Epithelial cell of prostate (primary cell): ENCODE data around the gene HOMER1.

ENCODE experiments used
- DNase-seq: peaks from one replicate; pipeline ENCODE4 v3.0.0-alpha.2; 2011; ENCODE audit warnings: low read depth, low spot score
- H3K27ac ChIP-seq: fragments of 450-650 bp; 2 replicates; pipeline ENCODE4 v1.5.1; 2017; ENCODE audit warnings: mild to moderate bottlenecking

The HOMER1 gene

GRCh38 chr5:79513704-79514390 lies at the start of gene HOMER1:
TSS of gene HOMER1 (minus strand) at chr5:79514134. CDS start at chr5:79512774, 1,360 bp downstream.
- DNase-seq: peak; percentile 10
- H3K27ac ChIP-seq: peak within 1 kb of the TSS; percentile 96

- DNase-seq: no peak
- H3K27ac ChIP-seq: no peak overlapping the region
These were observed 49.3 kb upstream of the HOMER1 start for GRCh38 chr5:79563247-79563590.

- no peak for DNase-seq
- peak overlapping the region; percentile 79 for H3K27ac ChIP-seq
These were observed 48.7 kb upstream of the HOMER1 start for GRCh38 chr5:79562351-79563246.

- no peak for DNase-seq
- H3K27ac ChIP-seq: peak overlapping the region; percentile 79
These were observed 47.6 kb upstream of the HOMER1 start for GRCh38 chr5:79561525-79561893.

GRCh38 chr5:79560771-79561524 lies 47.0 kb upstream of the HOMER1 start:
- no peak for DNase-seq
- peak overlapping the region; percentile 79 for H3K27ac ChIP-seq

GRCh38 chr5:79555418-79555817 lies 41.5 kb upstream of the HOMER1 start:
- no peak for DNase-seq
- H3K27ac ChIP-seq: no peak overlapping the region

- DNase-seq: no peak
- no peak overlapping the region for H3K27ac ChIP-seq
These were observed 39.0 kb upstream of the HOMER1 start for GRCh38 chr5:79552984-79553383.

GRCh38 chr5:79547982-79548381 lies 34.0 kb upstream of the HOMER1 start:
- peak overlapping the region; percentile 69 for H3K27ac ChIP-seq

GRCh38 chr5:79547429-79547822 lies 33.5 kb upstream of the HOMER1 start:
- H3K27ac ChIP-seq: peak overlapping the region; percentile 69
- no peak for DNase-seq

More at GRCh38 chr5:79547982-79548381, 34.0 kb upstream of the HOMER1 start:
- peak; percentile 63 for DNase-seq

- DNase-seq: no peak
- peak overlapping the region; percentile 69 for H3K27ac ChIP-seq
These were observed 33.0 kb upstream of the HOMER1 start for GRCh38 chr5:79546782-79547428.

- H3K27ac ChIP-seq: no peak overlapping the region
- no peak for DNase-seq
These were observed 30.2 kb upstream of the HOMER1 start for GRCh38 chr5:79544131-79544530.

GRCh38 chr5:79540939-79541338 lies 27.0 kb upstream of the HOMER1 start:
- H3K27ac ChIP-seq: no peak overlapping the region
- DNase-seq: no peak

GRCh38 chr5:79536193-79536906 lies 22.4 kb upstream of the HOMER1 start:
- H3K27ac ChIP-seq: no peak overlapping the region
- no peak for DNase-seq

- no peak for DNase-seq
- H3K27ac ChIP-seq: no peak overlapping the region
These were observed 21.7 kb upstream of the HOMER1 start for GRCh38 chr5:79535477-79536192.

- no peak overlapping the region for H3K27ac ChIP-seq
- DNase-seq: no peak
These were observed 15.2 kb upstream of the HOMER1 start for GRCh38 chr5:79529110-79529509.

- no peak for DNase-seq
- no peak overlapping the region for H3K27ac ChIP-seq
These were observed 13.5 kb upstream of the HOMER1 start for GRCh38 chr5:79527431-79527830.

- no peak for DNase-seq
- H3K27ac ChIP-seq: no peak overlapping the region
These were observed 13.0 kb upstream of the HOMER1 start for GRCh38 chr5:79526928-79527327.

- no peak for DNase-seq
These were observed 12.6 kb upstream of the HOMER1 start for GRCh38 chr5:79526493-79526892.

GRCh38 chr5:79521156-79521555 lies 7.2 kb upstream of the HOMER1 start:
- DNase-seq: peak; percentile 8
- H3K27ac ChIP-seq: no peak overlapping the region

More at GRCh38 chr5:79526493-79526892, 12.6 kb upstream of the HOMER1 start:
- no peak overlapping the region for H3K27ac ChIP-seq
